Breast epithelium (tissue), 3 donors: ENCODE data around the gene CFAP251.

Source experiments
- POLR2A ChIP-seq: fragments of 450-650 bp; IDR thresholded peaks from one replicate; pipeline ENCODE4 v1.6.1; 2016; ENCODE audit warnings: antibody characterized with exemption, mild to moderate bottlenecking, moderate library complexity
- POLR2AphosphoS5 ChIP-seq, 3 donors: sonication (generic); formaldehyde crosslinking; IDR thresholded peaks; one replicate each; pipeline ENCODE4 v1.6.1; 2017; ENCODE audit warnings: antibody characterized with exemption in 3 of 3
- TF ChIP-seq, protein P1 (sequence below), 3 donors: fragments of 450-650 bp; IDR thresholded peaks; one replicate each; pipeline ENCODE4 v1.5.1; 2016 to 2017; ENCODE audit warnings: antibody characterized with exemption in 3 of 3, mild to moderate bottlenecking in 3 of 3, moderate library complexity in 3 of 3

DNA sequence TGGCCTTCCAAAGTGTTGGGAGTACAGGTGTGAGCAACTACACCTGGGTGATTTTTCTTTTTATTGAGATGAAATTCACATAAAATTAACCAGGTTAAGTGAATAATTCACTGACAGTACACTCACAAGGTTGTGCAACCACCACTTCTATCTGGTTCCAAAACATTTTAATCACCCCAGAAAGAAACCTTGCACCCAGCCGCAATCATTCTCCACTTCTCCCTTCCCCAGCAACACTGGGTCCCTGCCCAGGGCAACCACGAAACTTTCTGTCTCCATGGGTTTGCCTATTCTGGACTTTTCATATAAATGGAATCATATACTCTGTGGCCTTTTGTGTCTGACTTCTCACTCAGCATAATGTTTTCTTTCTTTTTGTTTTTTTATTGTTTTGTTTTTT is 133.9 kb downstream of the CFAP251 start:
- TF ChIP-seq POLR2A, result no peak
- TF ChIP-seq, protein P1, sequence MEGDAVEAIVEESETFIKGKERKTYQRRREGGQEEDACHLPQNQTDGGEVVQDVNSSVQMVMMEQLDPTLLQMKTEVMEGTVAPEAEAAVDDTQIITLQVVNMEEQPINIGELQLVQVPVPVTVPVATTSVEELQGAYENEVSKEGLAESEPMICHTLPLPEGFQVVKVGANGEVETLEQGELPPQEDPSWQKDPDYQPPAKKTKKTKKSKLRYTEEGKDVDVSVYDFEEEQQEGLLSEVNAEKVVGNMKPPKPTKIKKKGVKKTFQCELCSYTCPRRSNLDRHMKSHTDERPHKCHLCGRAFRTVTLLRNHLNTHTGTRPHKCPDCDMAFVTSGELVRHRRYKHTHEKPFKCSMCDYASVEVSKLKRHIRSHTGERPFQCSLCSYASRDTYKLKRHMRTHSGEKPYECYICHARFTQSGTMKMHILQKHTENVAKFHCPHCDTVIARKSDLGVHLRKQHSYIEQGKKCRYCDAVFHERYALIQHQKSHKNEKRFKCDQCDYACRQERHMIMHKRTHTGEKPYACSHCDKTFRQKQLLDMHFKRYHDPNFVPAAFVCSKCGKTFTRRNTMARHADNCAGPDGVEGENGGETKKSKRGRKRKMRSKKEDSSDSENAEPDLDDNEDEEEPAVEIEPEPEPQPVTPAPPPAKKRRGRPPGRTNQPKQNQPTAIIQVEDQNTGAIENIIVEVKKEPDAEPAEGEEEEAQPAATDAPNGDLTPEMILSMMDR (IDR thresholded peaks at IDR 0.05), result no peak
- TF ChIP-seq POLR2AphosphoS5 (IDR thresholded peaks at IDR 0.05), result no peak
